Measurements from ENCODE around the gene EVL. TPM values are rescaled to one million over a fixed set of nuclear protein-coding genes. Genes with fewer than 3 reads are reported as not detected.

EVL gene
- total and polyA plus RNA-seq, 2 of the 8 experiments (the other 6 are each of a cell fraction or from before 2014, with no cell fraction given): 30.7 to 64.6 TPM

- TF ChIP-seq CHD7 (IDR thresholded peaks at IDR 0.05; ENCODE audit: insufficient replicate concordance, low read length) (no peak), RBBP5 (IDR thresholded peaks at IDR 0.05; ENCODE audit: borderline replicate concordance, low read depth, low read length) (no peak), TEAD4 (IDR thresholded peaks at IDR 0.05; ENCODE audit: low read depth, low read length) (no peak), CREB1 (IDR thresholded peaks at IDR 0.05) (no peak), RAD21 (IDR thresholded peaks at IDR 0.05 in 1 of 2, conservative IDR thresholded peaks at IDR 0.05 in 1 of 2; ENCODE audit: low read depth in 2 of 2, low read length in 2 of 2) (no peak), ZNF274 (IDR thresholded peaks at IDR 0.05; ENCODE audit: borderline replicate concordance, extremely low read depth, low read length) (no peak), E2F6 (IDR thresholded peaks at IDR 0.05) (no peak), EP300 (IDR thresholded peaks at IDR 0.05; ENCODE audit: borderline replicate concordance in 1 of 2, low read depth in 2 of 2, low read length in 2 of 2) (no peak), SUZ12 (IDR thresholded peaks at IDR 0.05; ENCODE audit: low read length) (no peak), SIN3A (conservative IDR thresholded peaks at IDR 0.05 in 1 of 2, IDR thresholded peaks at IDR 0.05 in 1 of 2; ENCODE audit: low read depth in 1 of 2, low read length in 2 of 2) (no peak)
Measured at GRCh38 chr14:100039903-100040302, 25.3 kb upstream of the EVL start (continued).

Measured in H1 (cell line).